Tibial artery (tissue), 4 donors: Measurements from ENCODE around the gene PHF23.

ENCODE experiments used
- DNase-seq, 2 donors: peaks; one replicate each; pipeline ENCODE4 v3.0.0-alpha.2; 2019
- H3K27ac ChIP-seq, 2 donors: fragments of 200-600 bp; sonication (generic) in 1 of 2; 1 replicate in 1 of 2; 2 replicates in 1 of 2; pipeline ENCODE4 v1.5.1; 2018 to 2019; ENCODE audit warnings: mild to moderate bottlenecking in 1 of 2
- H3K27me3 ChIP-seq, 2 donors: fragments of 200-600 bp; sonication (generic) in 1 of 2; one replicate each; pipeline versions ENCODE4 v1.5.1 to v1.6.0; 2016 to 2019
- H3K36me3 ChIP-seq, 3 donors: fragments of 200-600 bp; sonication (generic) in 2 of 3; one replicate each; pipeline ENCODE4 v1.5.1; 2016 to 2019; ENCODE audit warnings: mild to moderate bottlenecking in 2 of 3
- H3K4me1 ChIP-seq, 4 donors: fragments of 200-600 bp; sonication (generic) in 2 of 4; 1 replicate in 3 of 4; 2 replicates in 1 of 4; pipeline ENCODE4 v1.5.1; 2016 to 2019
- H3K4me3 ChIP-seq, 2 donors: fragments of 200-600 bp; sonication (generic) in 1 of 2; 1 replicate in 1 of 2; 2 replicates in 1 of 2; pipeline ENCODE4 v1.5.1; 2018 to 2019; ENCODE audit warnings: mild to moderate bottlenecking in 2 of 2
- H3K9me3 ChIP-seq, 3 donors: fragments of 200-600 bp; sonication (generic) in 1 of 3; one replicate each; pipeline ENCODE4 v1.5.1; 2016 to 2019
- intact Hi-C: fragments of 100-400 bp; cut with DNase I; formaldehyde crosslinking; loops from one replicate; pipeline ENCODE4 v1.15.0; 2023; ENCODE audit warnings: low total_unique reads
- TF ChIP-seq, protein P1 (sequence below), 2 experiments: fragments of 200-600 bp in 1 of 2; fragments of 450-650 bp in 1 of 2; IDR thresholded peaks; one replicate each; pipeline ENCODE4 v1.5.1; 2017 to 2019; ENCODE audit warnings: antibody characterized with exemption in 2 of 2, mild to moderate bottlenecking in 1 of 2, moderate library complexity in 1 of 2

PHF23 gene

DNA sequence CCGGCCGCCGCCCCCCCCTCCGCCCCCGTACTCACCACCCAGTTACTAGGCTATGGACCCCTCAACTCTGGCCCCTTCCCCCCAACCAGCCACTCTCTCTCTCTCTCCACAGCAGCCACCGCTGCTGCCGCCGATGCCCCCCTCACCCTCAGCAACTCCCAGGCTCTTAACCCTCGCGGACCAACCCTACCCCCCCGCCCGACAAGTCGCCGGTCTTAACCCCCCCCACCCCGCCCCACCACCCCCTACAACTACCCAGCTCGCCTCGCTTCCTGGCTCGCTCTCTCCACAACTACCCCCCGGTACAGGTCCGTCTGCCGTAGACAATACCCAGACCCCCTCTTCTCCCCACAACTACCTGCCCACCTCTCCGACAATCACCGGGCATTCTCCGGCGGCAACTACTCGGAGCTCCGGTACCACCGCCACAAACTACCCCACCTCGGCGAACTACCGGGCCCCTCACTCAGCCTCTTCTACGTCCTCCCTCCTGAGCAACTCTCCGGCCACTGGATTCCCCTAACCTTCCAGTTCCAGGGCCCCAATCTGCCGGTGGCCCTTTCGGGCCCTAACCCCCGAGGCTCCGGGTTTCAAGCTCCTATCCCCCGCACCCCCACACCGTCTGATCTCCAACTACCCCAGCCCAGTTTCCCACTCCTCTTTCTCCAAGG, 702 bp downstream of the PHF23 start:
- Histone ChIP-seq H3K27me3 (no peaks in the 10 kb centered on the region), H3K9me3 (no peaks in the 10 kb centered on the region), H3K36me3 (peaks cover 12 to 29% (median 24%) of the 10 kb centered on the region in 3 donors), H3K4me1 (peaks cover 0 to 53% (median 36%) of the 10 kb centered on the region in 4 donors), H3K27ac (peak overlapping the region; percentile 91 to 98), H3K4me3 (peak overlapping the region; percentile 87 to 99)
- TF ChIP-seq, protein P1, sequence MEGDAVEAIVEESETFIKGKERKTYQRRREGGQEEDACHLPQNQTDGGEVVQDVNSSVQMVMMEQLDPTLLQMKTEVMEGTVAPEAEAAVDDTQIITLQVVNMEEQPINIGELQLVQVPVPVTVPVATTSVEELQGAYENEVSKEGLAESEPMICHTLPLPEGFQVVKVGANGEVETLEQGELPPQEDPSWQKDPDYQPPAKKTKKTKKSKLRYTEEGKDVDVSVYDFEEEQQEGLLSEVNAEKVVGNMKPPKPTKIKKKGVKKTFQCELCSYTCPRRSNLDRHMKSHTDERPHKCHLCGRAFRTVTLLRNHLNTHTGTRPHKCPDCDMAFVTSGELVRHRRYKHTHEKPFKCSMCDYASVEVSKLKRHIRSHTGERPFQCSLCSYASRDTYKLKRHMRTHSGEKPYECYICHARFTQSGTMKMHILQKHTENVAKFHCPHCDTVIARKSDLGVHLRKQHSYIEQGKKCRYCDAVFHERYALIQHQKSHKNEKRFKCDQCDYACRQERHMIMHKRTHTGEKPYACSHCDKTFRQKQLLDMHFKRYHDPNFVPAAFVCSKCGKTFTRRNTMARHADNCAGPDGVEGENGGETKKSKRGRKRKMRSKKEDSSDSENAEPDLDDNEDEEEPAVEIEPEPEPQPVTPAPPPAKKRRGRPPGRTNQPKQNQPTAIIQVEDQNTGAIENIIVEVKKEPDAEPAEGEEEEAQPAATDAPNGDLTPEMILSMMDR (IDR thresholded peaks at IDR 0.05): no peak
- intact Hi-C loops: no loop called here
- peak in 1 of 2 donors; percentile 42 for DNase-seq

DNA sequence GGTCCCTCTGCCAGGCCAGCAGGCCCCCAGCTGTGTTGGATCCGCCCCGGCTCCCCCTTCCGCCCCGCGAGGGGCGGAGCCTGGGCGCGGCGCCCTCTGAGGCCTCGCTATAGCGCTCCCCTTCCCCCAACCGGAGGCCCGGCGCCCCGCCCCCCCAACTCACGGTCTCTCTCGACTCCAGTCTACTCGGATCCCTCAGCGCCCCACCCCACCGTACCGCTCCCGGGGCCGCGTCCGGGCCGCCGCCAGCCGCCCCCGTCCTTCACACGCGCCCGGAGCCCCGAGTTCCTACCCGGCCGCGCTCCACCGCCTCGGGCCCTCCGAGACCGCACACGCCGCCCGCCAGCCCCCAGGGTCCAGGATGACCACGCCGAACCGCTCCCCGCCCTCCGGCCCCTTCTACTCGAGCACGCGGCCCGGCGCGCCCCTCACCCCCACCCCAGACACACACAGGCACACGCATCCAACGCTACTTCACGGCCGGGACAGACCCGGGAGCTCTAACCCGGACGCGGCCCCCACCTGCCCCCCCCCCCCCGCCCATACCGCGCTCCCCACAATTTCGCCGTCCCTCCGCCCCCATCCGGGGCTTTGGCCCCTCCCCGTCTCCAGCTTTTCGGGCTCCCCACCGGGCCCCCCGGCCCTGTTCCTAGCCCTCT, 1.4 kb downstream of the PHF23 start:
- TF ChIP-seq, protein P1 (IDR thresholded peaks at IDR 0.05): no peak
- Histone ChIP-seq H3K9me3 (no peaks in the 10 kb centered on the region), H3K27me3 (no peaks in the 10 kb centered on the region), H3K36me3 (peaks cover 12 to 29% (median 24%) of the 10 kb centered on the region in 3 donors), H3K27ac (peak overlapping the region; percentile 91 to 98), H3K4me3 (peak overlapping the region; percentile 87 to 99), H3K4me1 (peaks cover 0 to 53% (median 40%) of the 10 kb centered on the region in 4 donors)
- intact Hi-C loops: no loop called here
- peak; percentile 77 to 90 for DNase-seq

DNA sequence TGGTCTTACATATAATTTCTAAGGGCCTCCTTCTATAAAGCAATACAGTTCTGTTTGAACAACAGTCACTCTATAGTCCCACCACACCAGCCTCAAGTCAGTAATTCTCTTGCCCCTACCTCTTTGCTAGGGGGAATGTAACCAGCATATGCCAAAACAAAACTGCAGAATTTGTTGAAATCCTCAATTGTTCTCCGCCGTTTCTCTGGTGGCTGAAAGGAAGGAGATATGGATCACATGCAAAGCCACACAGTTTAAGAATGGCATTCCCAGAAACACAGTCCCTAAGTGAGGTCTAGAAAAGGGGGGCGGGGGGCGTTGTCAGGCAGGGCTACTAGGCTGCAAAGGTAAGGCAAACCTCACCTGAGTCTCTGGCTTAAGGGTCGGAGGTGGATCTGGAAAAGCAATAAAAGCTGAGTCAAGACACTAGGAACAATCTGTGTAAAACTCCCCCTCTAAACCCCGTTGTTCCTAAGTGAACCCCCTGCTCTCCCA, 1.9 kb downstream of the PHF23 start:
- Histone ChIP-seq H3K27ac (peak overlapping the region; percentile 91 to 98), H3K4me1 (peaks cover 0 to 59% (median 46%) of the 10 kb centered on the region in 4 donors), H3K27me3 (no peaks in the 10 kb centered on the region), H3K36me3 (peaks cover 12 to 29% (median 24%) of the 10 kb centered on the region in 3 donors), H3K9me3 (no peaks in the 10 kb centered on the region), H3K4me3 (peak overlapping the region; percentile 87 to 99)
- TF ChIP-seq, protein P1 (IDR thresholded peaks at IDR 0.05): no peak
- intact Hi-C loops: no loop called here
- DNase-seq: no peak

DNA sequence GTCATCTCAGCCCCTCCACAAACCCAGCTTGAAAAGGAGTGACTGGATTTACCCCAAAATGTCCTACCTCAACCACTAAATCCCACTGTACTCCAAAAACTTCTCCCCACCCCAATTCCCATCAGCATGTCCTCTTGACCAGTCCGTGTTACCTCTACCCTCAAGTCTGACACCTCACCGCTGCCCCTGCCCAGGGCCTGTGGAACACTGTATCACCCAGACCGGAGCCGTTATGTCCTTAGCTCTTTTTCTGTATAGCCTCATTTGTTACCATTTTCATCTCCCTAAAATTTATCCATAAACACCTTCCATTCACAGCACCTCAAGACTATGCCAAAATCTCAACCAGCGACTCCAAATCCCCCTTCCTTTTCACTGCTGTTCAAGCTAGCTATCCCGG, 2.4 kb downstream of the PHF23 start:
- H3K9me3 ChIP-seq: no peaks in the 10 kb centered on the region
- TF ChIP-seq, protein P1 (IDR thresholded peaks at IDR 0.05): no peak
- DNase-seq: no peak
- H3K4me3 ChIP-seq: no peak overlapping the region
- no peaks in the 10 kb centered on the region for H3K27me3 ChIP-seq
- H3K4me1 ChIP-seq: peaks cover 0 to 64% (median 51%) of the 10 kb centered on the region in 4 donors
- peaks cover 12 to 29% (median 24%) of the 10 kb centered on the region in 3 donors for H3K36me3 ChIP-seq
- peak overlapping the region; percentile 91 to 98 for H3K27ac ChIP-seq
- intact Hi-C loops: no loop called here

DNA sequence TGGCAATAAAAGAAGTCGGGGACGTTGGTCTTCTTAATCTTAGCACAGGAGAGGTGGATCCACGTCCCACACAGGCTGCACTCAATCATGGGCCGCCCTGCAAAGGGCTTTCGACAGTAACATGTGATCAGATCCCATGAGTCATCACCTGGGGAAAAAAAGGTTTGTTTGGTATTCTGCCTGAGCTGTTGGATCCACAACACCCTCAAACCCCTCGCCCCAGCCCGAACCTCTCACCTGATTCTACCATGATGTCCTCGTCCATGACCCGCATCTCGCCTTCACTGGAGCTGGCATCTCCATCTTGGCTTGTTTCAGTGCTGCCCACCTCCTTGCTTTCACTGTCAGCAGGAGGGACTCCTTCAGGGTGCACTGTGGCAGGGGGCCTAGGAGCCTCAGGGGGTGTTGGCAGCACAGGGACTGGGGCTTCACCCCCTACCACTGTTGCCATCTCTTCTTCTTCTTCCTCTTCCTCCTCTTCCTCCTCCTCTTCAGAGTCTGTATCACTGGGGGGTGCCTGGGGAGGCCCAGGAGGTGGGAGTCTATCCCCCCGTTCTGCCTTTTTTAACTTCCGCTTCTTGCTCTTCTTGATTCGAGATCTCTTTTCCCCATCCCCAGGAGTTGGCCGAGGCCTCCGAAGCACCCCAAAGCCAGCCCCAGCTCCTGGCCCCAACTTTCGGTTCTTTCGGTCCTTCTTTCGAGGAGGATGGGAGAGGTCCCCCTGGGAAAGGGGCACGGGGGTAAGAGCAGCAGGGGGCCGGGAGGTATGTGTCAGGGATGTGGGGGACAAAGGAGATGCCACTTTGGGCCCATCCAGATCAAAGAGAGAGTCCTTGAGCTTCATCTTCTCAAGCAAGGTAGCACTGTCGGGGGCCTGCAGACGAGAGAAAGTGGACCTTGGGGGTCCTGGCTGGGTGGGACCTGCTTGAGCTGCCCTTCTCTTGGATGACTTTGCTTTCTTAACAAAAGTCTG, 3.3 kb downstream of the PHF23 start:
- Histone ChIP-seq H3K4me3 (no peak overlapping the region), H3K36me3 (peaks cover 10 to 27% (median 21%) of the 10 kb centered on the region in 3 donors), H3K4me1 (peaks cover 0 to 66% (median 46%) of the 10 kb centered on the region in 4 donors), H3K27ac (peak overlapping the region in 1 of 2 donors; percentile 12), H3K27me3 (no peaks in the 10 kb centered on the region), H3K9me3 (no peaks in the 10 kb centered on the region)
- intact Hi-C loops: no loop called here
- no peak for DNase-seq
- TF ChIP-seq, protein P1 (IDR thresholded peaks at IDR 0.05): no peak
